ENCODE results near the gene UGT2B15.
"Not testable (repeated sequence)": the region's sequence is repeated elsewhere in the genome, so short reads cannot be mapped to it uniquely, and the experiment has no call there.

UGT2B15 gene

DNA sequence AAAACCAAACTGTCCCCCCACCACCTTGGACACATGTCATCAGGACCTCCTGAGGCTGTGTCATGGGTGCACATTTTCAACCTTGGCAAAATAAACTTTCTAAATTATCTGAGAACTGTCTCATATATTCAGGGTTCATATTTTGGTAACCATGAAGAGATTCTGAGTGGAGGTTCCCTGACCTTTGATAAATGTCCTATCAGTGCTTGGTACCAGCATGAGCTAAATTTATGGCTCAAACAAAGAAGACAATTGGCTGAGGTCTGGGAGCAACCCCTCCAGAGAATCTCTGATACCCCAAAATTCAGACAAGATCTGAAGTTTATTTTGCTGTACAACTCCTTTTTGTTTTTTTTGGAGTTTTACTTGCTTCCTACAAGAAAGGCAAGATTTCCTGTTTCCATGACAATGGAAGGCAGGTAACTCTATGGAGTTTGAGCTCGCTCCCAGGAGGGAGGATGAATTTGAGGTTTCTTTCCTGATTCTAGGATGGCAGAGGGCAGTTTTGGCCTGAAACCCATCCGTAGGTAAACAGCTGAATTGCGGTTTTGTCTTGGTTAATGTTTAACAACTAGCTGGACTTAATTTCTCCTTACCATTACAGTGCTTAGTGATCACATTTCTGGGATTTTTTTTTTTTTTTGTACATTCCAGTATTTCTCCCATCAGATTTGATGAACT lies 14.5 kb downstream of the UGT2B15 start:
- DNase-seq = no peak

DNA sequence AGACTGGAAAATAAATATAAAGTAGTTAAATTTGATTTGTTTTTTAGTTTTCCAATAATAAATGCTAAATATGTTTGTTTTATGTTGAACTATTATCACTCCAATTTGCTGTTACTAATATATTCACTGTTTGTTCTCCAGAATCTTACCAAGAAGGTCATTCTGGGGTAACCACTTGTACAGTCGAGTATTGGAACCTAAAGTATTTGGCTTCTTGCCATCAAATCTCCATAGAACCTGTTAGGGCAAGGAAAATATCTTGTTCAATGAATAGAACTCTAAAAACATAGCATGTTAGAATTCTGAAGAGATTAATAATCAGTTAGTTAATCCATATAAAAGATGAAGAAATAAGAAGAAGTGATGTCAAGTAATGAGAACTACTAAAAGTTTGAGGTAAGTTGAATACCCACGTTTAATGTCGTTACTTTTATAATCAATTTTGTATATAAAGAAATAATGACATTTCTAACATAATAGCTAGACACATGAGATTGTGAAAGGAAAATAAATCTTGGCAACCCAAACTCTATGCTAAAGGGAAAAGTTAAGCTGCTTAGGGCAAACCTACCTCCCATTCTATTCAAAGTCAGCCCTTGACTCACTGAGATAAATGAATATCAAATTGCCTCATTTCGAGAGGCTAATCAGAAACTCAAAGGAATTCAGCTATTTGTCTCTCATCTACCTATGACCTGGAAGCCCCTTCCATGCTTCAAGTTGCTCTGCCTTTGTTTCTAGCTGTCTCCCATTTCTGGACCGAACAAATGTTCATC lies 15.3 kb downstream of the UGT2B15 start:
- no peak for DNase-seq

DNA sequence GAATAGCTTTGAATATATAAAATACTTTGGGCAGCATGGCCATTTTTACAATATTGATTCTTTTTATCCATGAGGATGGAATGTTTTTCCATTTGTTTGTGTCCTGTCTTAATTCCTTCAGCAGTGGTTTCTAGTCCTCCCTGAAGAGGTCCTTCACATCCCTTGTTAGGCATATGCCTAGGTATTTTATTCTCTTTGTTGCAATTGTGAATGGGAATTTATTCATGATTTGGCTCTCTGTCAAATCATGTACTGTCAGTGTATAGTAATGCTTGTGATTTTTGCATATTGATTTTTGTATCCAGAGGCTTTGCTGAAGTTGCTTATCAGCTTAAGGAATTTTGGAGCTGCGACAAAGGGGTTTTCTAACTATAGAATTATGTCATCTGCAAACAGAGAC lies 18.5 kb downstream of the UGT2B15 start:
- DNase-seq = no peak

DNA sequence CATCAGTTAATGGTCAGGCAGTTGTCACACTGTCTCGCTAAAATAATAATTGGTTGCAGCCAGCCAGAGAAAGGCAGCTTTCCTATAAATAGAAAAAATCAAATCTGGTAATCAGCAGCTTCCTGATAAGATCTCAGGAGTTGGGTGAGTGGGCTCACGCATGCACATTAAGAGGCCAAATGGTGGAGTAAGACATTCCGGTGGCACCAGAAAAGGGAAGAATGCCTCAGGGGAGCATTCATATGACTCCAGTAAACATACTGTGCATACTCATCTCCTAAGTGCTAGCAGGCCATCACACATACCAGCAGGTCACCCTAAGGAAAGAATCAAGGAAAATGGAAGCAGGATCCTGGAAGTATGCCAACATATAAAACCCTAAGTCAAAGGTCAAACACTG lies 40.1 kb downstream of the UGT2B15 start:
- no peak for DNase-seq

DNA sequence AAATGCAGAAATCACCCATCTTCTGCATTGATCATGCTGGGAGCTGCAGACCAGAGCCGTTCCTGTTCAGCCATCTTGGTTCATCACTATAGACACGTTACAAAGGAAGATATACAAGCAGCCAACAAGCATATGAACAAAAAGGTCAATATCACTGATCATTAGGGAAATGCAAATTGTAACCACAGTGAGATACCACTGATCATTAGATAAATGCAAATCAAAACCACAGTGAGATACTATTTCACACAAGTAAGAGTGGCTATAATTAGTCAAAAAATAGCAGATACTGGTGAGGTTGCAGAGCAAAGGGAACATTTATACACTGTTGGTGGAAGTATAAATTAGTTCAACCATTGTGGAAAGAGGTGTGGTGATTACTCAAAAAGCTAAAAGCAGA lies 47.7 kb downstream of the UGT2B15 start:
- DNase-seq = not testable (repeated sequence)

DNA sequence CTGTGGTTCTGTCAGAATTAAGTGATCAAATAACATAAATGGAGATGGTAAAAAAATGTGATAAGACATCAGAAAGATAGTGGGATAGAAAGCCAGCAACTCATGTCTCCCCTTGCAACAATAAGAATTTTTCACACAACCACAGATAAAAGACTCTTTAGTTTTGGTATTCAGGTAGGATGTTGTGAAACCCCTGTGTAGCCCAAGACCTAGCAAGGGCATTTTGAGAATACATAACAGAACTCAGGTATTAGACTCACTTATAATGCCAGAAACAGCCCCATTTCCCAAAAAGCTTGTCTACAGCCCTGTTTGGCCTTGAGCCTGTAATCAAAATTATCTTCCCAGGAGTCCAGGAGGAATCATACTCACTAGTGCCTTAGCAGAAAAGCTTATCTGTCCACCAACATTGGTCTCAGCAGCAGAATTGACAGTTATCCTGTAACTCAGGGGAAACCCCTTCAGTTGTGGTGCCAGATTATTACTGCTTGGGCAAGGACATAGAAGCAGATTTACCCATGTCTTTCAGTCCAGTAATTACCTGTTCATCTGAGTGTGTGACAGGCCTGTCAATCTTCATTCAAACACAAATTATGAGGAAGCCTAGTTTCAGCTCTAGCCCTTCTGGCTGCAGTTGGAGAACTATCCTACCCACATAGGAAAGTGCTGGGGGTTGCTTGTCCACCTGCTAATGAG lies 53.3 kb downstream of the UGT2B15 start:
- DNase-seq = no peak

DNA sequence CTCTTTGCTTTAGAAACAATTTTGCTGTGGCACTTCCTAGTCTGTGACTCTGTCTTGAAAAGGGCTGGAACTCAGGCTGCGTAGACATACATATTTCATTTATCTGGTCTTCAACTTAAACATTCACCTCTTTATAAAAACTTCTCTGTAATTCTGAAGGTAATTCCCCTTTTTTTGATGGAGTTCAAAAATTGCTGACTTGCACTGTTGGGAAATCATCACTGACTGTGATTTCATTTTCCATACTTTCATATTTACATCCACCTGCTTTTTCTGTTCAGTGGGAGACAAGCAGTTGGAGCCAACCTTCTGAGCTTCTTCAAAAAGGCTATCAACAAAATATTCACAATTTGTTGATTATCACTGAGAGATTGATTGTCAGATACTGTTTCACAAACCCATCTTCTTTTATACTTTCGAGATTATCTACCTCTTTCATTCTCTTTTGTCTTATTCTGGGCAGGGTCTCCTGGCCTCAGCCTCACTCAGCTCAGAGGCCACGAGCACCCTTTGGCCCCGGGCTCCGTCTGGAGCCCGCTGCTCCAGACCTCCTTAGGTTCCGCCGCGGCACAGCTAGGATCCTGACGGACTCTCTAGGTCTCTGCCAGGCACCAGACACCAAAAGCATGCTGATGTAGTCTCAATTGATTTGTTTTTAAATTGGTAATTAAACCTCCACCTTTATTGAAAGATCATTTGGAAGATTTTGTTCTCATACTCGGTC lies 54.6 kb downstream of the UGT2B15 start:
- DNase-seq = no peak

DNA sequence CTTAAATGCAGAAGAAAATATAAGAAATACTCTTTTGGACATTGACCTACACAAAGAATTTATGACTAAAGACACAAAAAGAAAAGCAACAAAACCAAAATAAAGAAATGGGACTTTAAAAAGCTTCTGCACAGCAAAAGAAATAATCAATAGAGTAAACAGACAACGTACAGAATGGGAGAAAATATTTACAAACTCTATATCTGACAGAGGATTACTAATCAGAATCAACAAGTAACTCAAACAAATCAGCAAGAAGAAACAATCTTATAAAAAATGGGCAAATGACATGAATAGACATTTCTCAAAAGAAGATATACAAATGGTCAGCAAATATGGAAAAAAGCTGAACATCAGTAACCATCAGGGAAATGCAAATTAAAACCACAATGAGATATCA lies 56.7 kb downstream of the UGT2B15 start:
- DNase-seq = no peak

DNA sequence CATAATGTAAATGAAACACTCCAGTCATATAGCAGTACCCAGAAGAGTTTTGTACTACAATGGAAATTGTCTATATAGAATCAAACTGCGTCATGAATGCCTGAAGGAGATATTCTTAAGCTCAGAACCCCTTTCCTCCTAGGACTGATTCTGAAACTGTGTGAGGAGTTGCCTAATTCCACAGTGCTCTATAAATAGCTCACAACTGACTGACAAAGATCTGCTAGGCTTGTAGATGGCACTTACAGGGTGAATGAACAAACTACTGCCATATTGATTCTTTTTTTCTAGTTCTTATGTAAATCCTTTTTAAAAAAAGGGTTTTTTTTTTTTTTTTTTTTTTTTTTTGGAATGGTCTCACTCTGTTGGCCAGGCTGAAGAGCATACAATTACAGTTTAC lies 64.2 kb downstream of the UGT2B15 start:
- DNase-seq = no peak

DNA sequence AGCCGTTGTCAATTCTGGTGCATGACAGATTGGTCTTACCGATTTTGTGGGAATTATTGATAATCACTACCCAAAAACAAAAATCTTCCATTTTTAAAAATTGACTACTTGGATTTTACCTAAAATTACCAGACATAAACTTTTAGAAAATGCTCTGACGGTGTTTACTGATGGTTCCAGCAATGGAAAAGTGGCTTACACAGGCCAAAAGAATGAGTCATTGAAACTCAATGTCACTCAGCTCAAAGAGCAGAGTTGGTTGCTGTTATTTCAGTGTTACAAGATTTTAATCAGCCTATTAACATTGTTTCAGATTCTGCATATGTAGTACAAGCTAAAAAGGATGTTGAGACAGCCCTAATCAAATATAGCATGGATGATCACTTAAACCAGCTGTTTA lies 71.3 kb downstream of the UGT2B15 start:
- DNase-seq = no peak

DNA sequence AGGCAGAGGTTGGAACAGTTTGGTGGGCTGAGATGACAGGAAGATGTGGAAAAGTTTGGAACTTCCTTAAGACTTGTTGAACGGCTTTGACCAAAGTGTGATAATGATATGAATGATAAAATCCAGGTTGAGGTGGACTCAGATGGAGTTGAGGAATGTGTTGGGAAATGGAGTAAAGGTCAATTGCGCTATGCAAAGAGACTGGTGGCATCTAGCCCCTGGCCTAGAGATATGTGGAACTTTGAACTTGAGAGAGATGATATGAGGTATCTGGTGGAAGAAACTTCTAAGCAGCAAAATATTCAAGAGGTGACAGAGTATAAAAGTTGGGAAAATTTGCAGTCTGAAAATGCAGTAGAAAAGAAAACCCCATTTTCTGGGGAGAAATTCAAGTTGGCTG lies 73.0 kb downstream of the UGT2B15 start:
- no peak for DNase-seq
